ENCODE results near the gene NFYC. TPM values are rescaled to one million over a fixed set of nuclear protein-coding genes. Genes with fewer than 3 reads are reported as not detected.

The NFYC gene
- total RNA-seq, 3 donors from 2014 or later, result 56.2 to 76.4 (median 70.5) TPM

DNA sequence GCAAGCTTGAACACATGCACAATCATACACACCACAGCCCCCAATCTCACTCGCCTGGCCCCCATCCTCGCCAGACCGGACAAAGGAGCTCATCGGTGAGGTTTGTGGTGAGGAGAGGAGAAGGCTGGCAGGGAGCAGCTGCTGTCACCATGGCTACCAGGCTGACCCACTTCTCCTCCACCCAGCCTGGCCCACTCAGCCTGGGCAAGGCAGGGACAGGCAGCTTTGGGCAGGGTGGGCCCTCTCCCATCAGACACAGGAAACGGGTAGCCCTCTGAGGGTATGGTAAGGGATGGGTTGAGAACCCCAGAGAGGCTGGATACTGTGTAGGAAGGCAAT is 41.9 kb upstream of the NFYC start:
- TF ChIP-seq, protein P1, sequence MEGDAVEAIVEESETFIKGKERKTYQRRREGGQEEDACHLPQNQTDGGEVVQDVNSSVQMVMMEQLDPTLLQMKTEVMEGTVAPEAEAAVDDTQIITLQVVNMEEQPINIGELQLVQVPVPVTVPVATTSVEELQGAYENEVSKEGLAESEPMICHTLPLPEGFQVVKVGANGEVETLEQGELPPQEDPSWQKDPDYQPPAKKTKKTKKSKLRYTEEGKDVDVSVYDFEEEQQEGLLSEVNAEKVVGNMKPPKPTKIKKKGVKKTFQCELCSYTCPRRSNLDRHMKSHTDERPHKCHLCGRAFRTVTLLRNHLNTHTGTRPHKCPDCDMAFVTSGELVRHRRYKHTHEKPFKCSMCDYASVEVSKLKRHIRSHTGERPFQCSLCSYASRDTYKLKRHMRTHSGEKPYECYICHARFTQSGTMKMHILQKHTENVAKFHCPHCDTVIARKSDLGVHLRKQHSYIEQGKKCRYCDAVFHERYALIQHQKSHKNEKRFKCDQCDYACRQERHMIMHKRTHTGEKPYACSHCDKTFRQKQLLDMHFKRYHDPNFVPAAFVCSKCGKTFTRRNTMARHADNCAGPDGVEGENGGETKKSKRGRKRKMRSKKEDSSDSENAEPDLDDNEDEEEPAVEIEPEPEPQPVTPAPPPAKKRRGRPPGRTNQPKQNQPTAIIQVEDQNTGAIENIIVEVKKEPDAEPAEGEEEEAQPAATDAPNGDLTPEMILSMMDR (IDR thresholded peaks at IDR 0.05), result no peak
- H3K36me3 ChIP-seq (ENCODE audit: low read depth), result no peaks in the 10 kb centered on the region
- H3K9me3 ChIP-seq, result no peaks in the 10 kb centered on the region
- DNase-seq, result no peak
- H3K4me1 ChIP-seq (ENCODE audit: low read depth), result peaks cover 10% of the 10 kb centered on the region
- ATAC-seq, result no peak
- intact Hi-C loops (cut with DNase I, micrococcal nuclease), result no loop called here
- H3K4me3 ChIP-seq, result no peak overlapping the region

DNA sequence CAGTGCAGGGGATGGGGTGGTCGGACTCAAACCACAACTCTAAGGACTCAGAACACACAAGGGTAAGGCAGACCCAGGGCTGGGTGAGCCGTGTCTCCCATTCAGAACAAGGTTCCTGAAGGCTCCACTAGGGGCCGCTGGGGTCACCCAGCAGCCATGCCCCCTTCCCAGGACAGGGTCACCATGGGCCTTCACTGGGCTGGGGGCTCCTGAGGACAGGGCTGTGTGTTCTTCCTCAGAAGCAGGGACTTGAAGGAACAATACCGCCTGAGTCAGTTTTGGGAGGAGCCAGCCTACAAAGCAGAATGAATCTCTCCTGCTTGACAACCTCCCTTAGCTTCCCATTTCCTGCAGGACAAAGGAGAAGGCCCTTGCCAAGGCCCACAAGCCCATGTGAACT is 41.4 kb upstream of the NFYC start:
- DNase-seq (no peak), ATAC-seq (peak; percentile 1)
- Histone ChIP-seq H3K4me1 (ENCODE audit: low read depth) (peaks cover 10% of the 10 kb centered on the region), H3K36me3 (ENCODE audit: low read depth) (no peaks in the 10 kb centered on the region), H3K4me3 (no peak overlapping the region), H3K9me3 (no peaks in the 10 kb centered on the region)
- TF ChIP-seq, protein P1 (IDR thresholded peaks at IDR 0.05), result no peak
- intact Hi-C loops (cut with DNase I, micrococcal nuclease), result no loop called here

DNA sequence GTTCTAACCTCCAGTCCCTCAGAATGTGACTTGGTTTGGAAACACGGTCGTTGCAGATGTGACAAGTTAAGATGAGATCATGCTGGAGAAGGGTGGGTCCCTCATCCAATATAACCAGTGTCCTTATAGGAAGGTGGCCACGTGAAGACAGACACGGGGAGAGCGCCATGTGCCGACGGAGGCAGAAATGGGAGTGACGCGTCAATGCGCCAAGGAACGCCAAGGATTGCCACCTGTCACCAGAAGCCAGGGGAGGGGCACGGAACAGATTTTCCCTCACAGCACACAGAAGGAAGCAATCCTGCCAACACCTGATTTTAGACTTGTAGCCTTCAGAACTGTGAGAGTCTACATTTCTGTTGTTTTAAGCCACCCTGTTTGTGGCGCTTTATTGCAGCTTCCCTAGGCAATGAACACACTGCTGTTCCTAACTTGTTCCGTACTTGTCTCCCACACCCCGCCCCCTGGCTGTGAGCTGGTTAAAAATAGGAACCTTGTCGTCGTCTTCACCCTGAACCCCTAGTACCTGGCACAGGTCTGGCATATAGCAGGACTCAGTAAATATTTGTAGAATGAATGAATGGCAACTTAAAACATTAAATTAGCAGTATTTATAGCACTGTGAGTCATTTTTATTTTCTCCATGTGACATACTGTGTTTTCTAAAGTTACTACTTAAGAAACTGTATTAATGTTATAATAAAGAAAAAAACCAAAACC is 40.2 kb upstream of the NFYC start:
- Histone ChIP-seq H3K9me3 (no peaks in the 10 kb centered on the region), H3K4me1 (ENCODE audit: low read depth) (peaks cover 10% of the 10 kb centered on the region), H3K36me3 (ENCODE audit: low read depth) (no peaks in the 10 kb centered on the region), H3K4me3 (no peak overlapping the region)
- TF ChIP-seq, protein P1 (IDR thresholded peaks at IDR 0.05), result no peak
- peak; percentile 87 for ATAC-seq
- intact Hi-C loops (cut with DNase I, micrococcal nuclease), result no loop called here
- peak; percentile 68 to 86 (median 82) for DNase-seq

DNA sequence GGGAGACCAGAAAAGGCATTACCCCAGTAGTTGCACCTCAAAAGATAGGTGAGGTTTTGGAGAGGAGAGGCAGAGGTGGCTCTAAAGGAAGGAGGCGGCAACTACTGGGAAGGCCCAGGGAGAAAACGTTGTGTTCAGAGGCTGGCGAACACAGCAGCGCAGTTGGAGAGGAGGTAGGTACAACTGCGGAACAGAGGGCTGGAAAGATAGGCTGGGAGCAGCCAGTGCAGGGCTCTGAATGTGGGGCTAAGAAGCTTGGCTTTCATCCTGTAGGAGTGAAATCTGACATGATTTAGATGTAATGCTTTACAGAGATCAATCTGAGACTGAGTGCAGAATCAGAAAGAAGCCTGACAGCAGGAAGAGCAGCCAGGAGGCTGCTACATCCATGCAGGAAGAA is 39.0 kb upstream of the NFYC start:
- Histone ChIP-seq H3K36me3 (ENCODE audit: low read depth) (no peaks in the 10 kb centered on the region), H3K9me3 (no peaks in the 10 kb centered on the region), H3K4me3 (no peak overlapping the region), H3K4me1 (ENCODE audit: low read depth) (peaks cover 10% of the 10 kb centered on the region)
- DNase-seq (no peak), ATAC-seq (no peak)
- TF ChIP-seq, protein P1 (IDR thresholded peaks at IDR 0.05), result no peak
- intact Hi-C loops (cut with DNase I, micrococcal nuclease), result no loop called here

DNA sequence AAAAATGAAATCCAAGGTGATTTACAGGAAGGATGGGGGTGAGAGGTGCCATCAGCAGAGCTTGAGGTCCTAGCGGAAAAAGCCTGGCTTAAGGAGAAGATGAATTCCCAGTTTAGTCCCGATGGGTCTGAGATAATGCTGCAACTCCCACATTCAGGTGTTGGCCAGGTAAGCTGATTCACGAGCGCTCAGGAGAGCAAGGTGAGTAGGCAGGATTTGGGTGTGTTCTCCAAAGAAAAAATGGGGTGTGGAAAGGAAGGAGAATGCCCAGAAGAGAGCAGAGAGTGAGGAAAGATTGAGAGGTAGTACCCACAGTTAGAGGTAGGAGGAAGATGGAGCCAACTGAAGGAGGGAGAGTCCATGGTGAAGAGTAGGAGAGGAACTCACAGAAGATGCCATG is 38.5 kb upstream of the NFYC start:
- DNase-seq (no peak), ATAC-seq (peak; percentile 4)
- H3K4me1 ChIP-seq (ENCODE audit: low read depth), result peaks cover 10% of the 10 kb centered on the region
- no peaks in the 10 kb centered on the region for H3K9me3 ChIP-seq
- TF ChIP-seq, protein P1 (IDR thresholded peaks at IDR 0.05), result no peak
- no peaks in the 10 kb centered on the region for H3K36me3 ChIP-seq (ENCODE audit: low read depth)
- intact Hi-C loops (cut with DNase I, micrococcal nuclease), result no loop called here
- no peak overlapping the region for H3K4me3 ChIP-seq
